WTC11 (cell line): ENCODE measurements around the gene AK5. TPM values are rescaled to one million over a fixed set of nuclear protein-coding genes. Genes with fewer than 3 reads are reported as not detected.

ENCODE experiments used
- ATAC-seq: fragments of 200-7000 bp; cut with Tn5 transposase; 2 replicates; pipeline ENCODE4 v1.10.0; 2021; ENCODE audit warnings: mild to moderate bottlenecking, moderate library complexity
- CTCF ChIA-PET: fragments of 300-600 bp; sonication (Branson Sonifier 250); formaldehyde crosslinking; loops from one replicate; lab custom pipeline; 2021; ENCODE audit warnings: antibody characterized with exemption; lab: Charles Lee
- POLR2A ChIA-PET: fragments of 350-600 bp; sonication (Branson Sonifier 250); formaldehyde crosslinking; loops from one replicate; lab custom pipeline; 2021; ENCODE audit warnings: antibody characterized with exemption; lab: Charles Lee
- DNase-seq: peaks from one replicate; pipeline ENCODE4 v3.0.0; 2021; ENCODE audit warnings: low spot score
- H3K27ac Mint-ChIP-seq: 2 replicates; pipeline ENCODE4 v1.8.0; 2021; ENCODE audit warnings: mixed read lengths
- H3K27me3 Mint-ChIP-seq: 2 replicates; pipeline ENCODE4 v1.8.0; 2021; ENCODE audit warnings: low read depth, mild to moderate bottlenecking, moderate library complexity, mixed read lengths
- H3K36me3 Mint-ChIP-seq: 2 replicates; pipeline ENCODE4 v1.8.0; 2021; ENCODE audit warnings: mixed read lengths
- H3K4me1 Mint-ChIP-seq: 2 replicates; pipeline ENCODE4 v1.8.0; 2022; ENCODE audit warnings: mixed read lengths
- H3K4me3 Mint-ChIP-seq: 2 replicates; pipeline ENCODE4 v1.8.0; 2021; ENCODE audit warnings: mild to moderate bottlenecking, moderate library complexity, mixed read lengths
- H3K9me3 Mint-ChIP-seq: 2 replicates; pipeline ENCODE4 v1.8.0; 2021; ENCODE audit warnings: mixed read lengths
- ATF1 ChIP-seq: sonication (generic); formaldehyde crosslinking; IDR thresholded peaks from 2 replicates; pipeline ENCODE4 v1.8.1; 2023; ENCODE audit warnings: mild to moderate bottlenecking, moderate library complexity, missing genetic modification reagents
- IRF1 ChIP-seq: sonication (generic); formaldehyde crosslinking; IDR thresholded peaks from 2 replicates; pipeline ENCODE4 v1.8.0; 2023; ENCODE audit warnings: missing genetic modification reagents
- IRF2 ChIP-seq: sonication (generic); formaldehyde crosslinking; IDR thresholded peaks from 2 replicates; pipeline ENCODE4 v1.8.0; 2022; ENCODE audit warnings: low read depth, missing genetic modification reagents, borderline replicate concordance
- MXD4 ChIP-seq: fragments of 250-450 bp; sonication (Bioruptor Pico); IDR thresholded peaks from 2 replicates; pipeline ENCODE4 v1.8.0; 2021; ENCODE audit warnings: mild to moderate bottlenecking, moderate library complexity, borderline replicate concordance
- MYBL2 ChIP-seq: sonication (generic); formaldehyde crosslinking; IDR thresholded peaks from 2 replicates; pipeline ENCODE4 v1.8.1; 2023; ENCODE audit warnings: mild to moderate bottlenecking, moderate library complexity, missing genetic modification reagents
- NFE2L1 ChIP-seq: sonication (generic); formaldehyde crosslinking; IDR thresholded peaks from 2 replicates; pipeline ENCODE4 v1.8.1; 2023; ENCODE audit warnings: missing genetic modification reagents
- NFYB ChIP-seq: sonication (generic); formaldehyde crosslinking; conservative IDR thresholded peaks from 2 replicates; pipeline ENCODE4 v1.8.0; 2022; ENCODE audit warnings: low read depth, missing genetic modification reagents
- RELA ChIP-seq: sonication (generic); formaldehyde crosslinking; IDR thresholded peaks from 2 replicates; pipeline ENCODE4 v1.8.1; 2022; ENCODE audit warnings: missing genetic modification reagents, mild to moderate bottlenecking, borderline replicate concordance
- RORB ChIP-seq: fragments of 250-450 bp; sonication (Bioruptor Pico); IDR thresholded peaks from 2 replicates; pipeline ENCODE4 v1.9.0; 2021; ENCODE audit warnings: mild to moderate bottlenecking
- SMAD3 ChIP-seq: sonication (generic); formaldehyde crosslinking; IDR thresholded peaks from 2 replicates; pipeline ENCODE4 v1.8.0; 2022; ENCODE audit warnings: missing genetic modification reagents, mild to moderate bottlenecking, borderline replicate concordance
- STAT6 ChIP-seq: sonication (generic); formaldehyde crosslinking; conservative IDR thresholded peaks from 2 replicates; pipeline ENCODE4 v1.8.1; 2023; ENCODE audit warnings: mild to moderate bottlenecking, low read depth, missing genetic modification reagents, moderate library complexity
- ZNF219 ChIP-seq: sonication (generic); formaldehyde crosslinking; IDR thresholded peaks from 2 replicates; pipeline ENCODE4 v1.8.0; 2023; ENCODE audit warnings: missing genetic modification reagents, mild to moderate bottlenecking, borderline replicate concordance
- ZNF232 ChIP-seq: sonication (generic); formaldehyde crosslinking; IDR thresholded peaks from 2 replicates; pipeline ENCODE4 v1.8.0; 2022; ENCODE audit warnings: mild to moderate bottlenecking, missing genetic modification reagents
- ZNF263 ChIP-seq: sonication (generic); formaldehyde crosslinking; IDR thresholded peaks from 2 replicates; pipeline ENCODE4 v1.8.1; 2022; ENCODE audit warnings: low read depth, mild to moderate bottlenecking, moderate library complexity, missing genetic modification reagents
- ZNF512 ChIP-seq: sonication (generic); formaldehyde crosslinking; IDR thresholded peaks from 2 replicates; pipeline ENCODE4 v1.8.1; 2022; ENCODE audit warnings: missing genetic modification reagents, borderline replicate concordance
- total RNA-seq: library from RNA; stranded (reverse); gene quantifications from 3 replicates; pipeline ENCODE4 v1.2.3, GENCODE V29; 2021
- TF ChIP-seq, protein P1 (sequence below): fragments of 250-450 bp; sonication (Bioruptor Pico); IDR thresholded peaks from 2 replicates; pipeline ENCODE4 v1.8.0; 2021; ENCODE audit warnings: mild to moderate bottlenecking
- TF ChIP-seq, protein P2 (sequence below): sonication (generic); formaldehyde crosslinking; IDR thresholded peaks from 2 replicates; pipeline ENCODE4 v1.8.0; 2022; ENCODE audit warnings: mild to moderate bottlenecking, missing genetic modification reagents
- TF ChIP-seq, protein P3 (sequence below): sonication (generic); formaldehyde crosslinking; IDR thresholded peaks from 2 replicates; pipeline ENCODE4 v1.8.1; 2022; ENCODE audit warnings: mild to moderate bottlenecking, missing genetic modification reagents, moderate library complexity, borderline replicate concordance
- TF ChIP-seq, protein P4 (sequence below): sonication (generic); formaldehyde crosslinking; IDR thresholded peaks from 2 replicates; pipeline ENCODE4 v1.8.1; 2023; ENCODE audit warnings: mild to moderate bottlenecking, missing genetic modification reagents

The AK5 gene
- total RNA-seq, 1 experiment from 2014 or later: 3.0 TPM

GRCh38 chr1:77347646-77348045 lies 65.8 kb downstream of the AK5 start (continued):
- TF ChIP-seq IRF2: no peak
- no peak for TF ChIP-seq IRF1
- no peak for TF ChIP-seq ZNF263 (CRISPR knock-in tag)
- TF ChIP-seq, protein P1, sequence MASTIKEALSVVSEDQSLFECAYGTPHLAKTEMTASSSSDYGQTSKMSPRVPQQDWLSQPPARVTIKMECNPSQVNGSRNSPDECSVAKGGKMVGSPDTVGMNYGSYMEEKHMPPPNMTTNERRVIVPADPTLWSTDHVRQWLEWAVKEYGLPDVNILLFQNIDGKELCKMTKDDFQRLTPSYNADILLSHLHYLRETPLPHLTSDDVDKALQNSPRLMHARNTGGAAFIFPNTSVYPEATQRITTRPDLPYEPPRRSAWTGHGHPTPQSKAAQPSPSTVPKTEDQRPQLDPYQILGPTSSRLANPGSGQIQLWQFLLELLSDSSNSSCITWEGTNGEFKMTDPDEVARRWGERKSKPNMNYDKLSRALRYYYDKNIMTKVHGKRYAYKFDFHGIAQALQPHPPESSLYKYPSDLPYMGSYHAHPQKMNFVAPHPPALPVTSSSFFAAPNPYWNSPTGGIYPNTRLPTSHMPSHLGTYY: no peak
- TF ChIP-seq RELA (CRISPR knock-in tag): no peak
- no peak for TF ChIP-seq ZNF232
- TF ChIP-seq, protein P2, sequence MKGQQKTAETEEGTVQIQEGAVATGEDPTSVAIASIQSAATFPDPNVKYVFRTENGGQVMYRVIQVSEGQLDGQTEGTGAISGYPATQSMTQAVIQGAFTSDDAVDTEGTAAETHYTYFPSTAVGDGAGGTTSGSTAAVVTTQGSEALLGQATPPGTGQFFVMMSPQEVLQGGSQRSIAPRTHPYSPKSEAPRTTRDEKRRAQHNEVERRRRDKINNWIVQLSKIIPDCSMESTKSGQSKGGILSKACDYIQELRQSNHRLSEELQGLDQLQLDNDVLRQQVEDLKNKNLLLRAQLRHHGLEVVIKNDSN: no peak
- TF ChIP-seq, protein P3, sequence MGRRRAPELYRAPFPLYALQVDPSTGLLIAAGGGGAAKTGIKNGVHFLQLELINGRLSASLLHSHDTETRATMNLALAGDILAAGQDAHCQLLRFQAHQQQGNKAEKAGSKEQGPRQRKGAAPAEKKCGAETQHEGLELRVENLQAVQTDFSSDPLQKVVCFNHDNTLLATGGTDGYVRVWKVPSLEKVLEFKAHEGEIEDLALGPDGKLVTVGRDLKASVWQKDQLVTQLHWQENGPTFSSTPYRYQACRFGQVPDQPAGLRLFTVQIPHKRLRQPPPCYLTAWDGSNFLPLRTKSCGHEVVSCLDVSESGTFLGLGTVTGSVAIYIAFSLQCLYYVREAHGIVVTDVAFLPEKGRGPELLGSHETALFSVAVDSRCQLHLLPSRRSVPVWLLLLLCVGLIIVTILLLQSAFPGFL (CRISPR knock-in tag): no peak
- TF ChIP-seq MXD4 (CRISPR knock-in tag): no peak
- no peak for TF ChIP-seq ZNF512 (CRISPR knock-in tag)

DNA sequence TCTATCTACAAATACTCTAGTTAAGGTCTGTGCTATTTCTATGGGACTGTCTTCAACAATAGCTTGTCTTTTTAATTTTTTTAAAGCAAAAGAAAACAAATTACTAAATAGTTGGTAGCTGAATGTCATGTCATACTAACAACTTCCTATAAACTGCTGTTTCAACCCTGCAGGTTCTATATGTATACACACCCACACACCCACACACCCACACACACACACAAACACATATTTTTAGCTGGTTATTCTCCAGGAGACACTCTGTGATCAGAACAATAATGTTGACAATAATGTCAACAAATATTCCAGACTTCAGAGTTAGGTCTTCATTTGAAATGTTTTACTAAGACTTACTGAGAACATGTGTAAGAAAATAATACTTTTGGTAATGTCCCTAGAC lies 66.7 kb downstream of the AK5 start:
- TF ChIP-seq, protein P4, sequence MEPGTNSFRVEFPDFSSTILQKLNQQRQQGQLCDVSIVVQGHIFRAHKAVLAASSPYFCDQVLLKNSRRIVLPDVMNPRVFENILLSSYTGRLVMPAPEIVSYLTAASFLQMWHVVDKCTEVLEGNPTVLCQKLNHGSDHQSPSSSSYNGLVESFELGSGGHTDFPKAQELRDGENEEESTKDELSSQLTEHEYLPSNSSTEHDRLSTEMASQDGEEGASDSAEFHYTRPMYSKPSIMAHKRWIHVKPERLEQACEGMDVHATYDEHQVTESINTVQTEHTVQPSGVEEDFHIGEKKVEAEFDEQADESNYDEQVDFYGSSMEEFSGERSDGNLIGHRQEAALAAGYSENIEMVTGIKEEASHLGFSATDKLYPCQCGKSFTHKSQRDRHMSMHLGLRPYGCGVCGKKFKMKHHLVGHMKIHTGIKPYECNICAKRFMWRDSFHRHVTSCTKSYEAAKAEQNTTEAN (CRISPR knock-in tag): no peak
- no peaks in the 10 kb centered on the region for H3K27me3 Mint-ChIP-seq
- ATAC-seq: no peak
- peaks cover 3% of the 10 kb centered on the region; the same call in 1 of the 2 replicates for H3K4me1 Mint-ChIP-seq
- no peak overlapping the region for H3K27ac Mint-ChIP-seq
- POLR2A ChIA-PET: no interaction called here
- CTCF ChIA-PET: no interaction called here
- no peak for DNase-seq
- no peaks in the 10 kb centered on the region for H3K9me3 Mint-ChIP-seq
- no peaks in the 10 kb centered on the region for H3K36me3 Mint-ChIP-seq
- no peak overlapping the region for H3K4me3 Mint-ChIP-seq

- Mint-ChIP-seq H3K27ac (no peak overlapping the region), H3K9me3 (no peaks in the 10 kb centered on the region), H3K4me3 (no peak overlapping the region), H3K36me3 (no peaks in the 10 kb centered on the region), H3K27me3 (no peaks in the 10 kb centered on the region), H3K4me1 (peaks cover 3% of the 10 kb centered on the region; the same call in 1 of the 2 replicates)
- POLR2A ChIA-PET: no interaction called here
- ATAC-seq (no peak), DNase-seq (no peak)
- CTCF ChIA-PET: no interaction called here
- TF ChIP-seq SMAD3 (CRISPR knock-in tag) (no peak), RORB (CRISPR knock-in tag) (no peak), ZNF219 (no peak), NFYB (no peak), STAT6 (CRISPR knock-in tag) (no peak), ATF1 (CRISPR knock-in tag) (no peak), NFE2L1 (no peak), MYBL2 (no peak), ZNF232 (no peak)
Measured at GRCh38 chr1:77349275-77349674, 67.5 kb downstream of the AK5 start.
